HCT116 (cell line): Measurements from ENCODE around the gene NOXO1.

Source experiments
- POLR2A ChIP-seq: IDR thresholded peaks from 2 replicates; pipeline ENCODE4 v1.7.0; 2011; ENCODE audit warnings: borderline replicate concordance; ENCODE audit not compliant: insufficient read depth, insufficient read length; ENCODE audit errors: extremely low read depth
- POLR2AphosphoS5 ChIP-seq: IDR thresholded peaks from 2 replicates; pipeline ENCODE4 v1.6.1; 2011; ENCODE audit warnings: mild to moderate bottlenecking, low read depth, low read length, moderate library complexity
- SP1 ChIP-seq: IDR thresholded peaks from 2 replicates; pipeline ENCODE4 v1.6.1; 2012; ENCODE audit warnings: low read depth
- TF ChIP-seq, protein P1 (sequence below): IDR thresholded peaks from 2 replicates; pipeline ENCODE4 v1.6.1; 2012
- TF ChIP-seq, protein P2 (sequence below), 3 experiments: fragments of 200-600 bp in 1 of 3; sonication (generic) in 1 of 3; IDR thresholded peaks in 2 of 3; conservative IDR thresholded peaks in 1 of 3; 2 replicates each; pipeline ENCODE4 v1.5.1; 2012 to 2017; ENCODE audit warnings: low read depth in 2 of 3, low read length in 2 of 3, antibody characterized with exemption in 1 of 3, borderline replicate concordance in 1 of 3, control low read depth in 1 of 3, mild to moderate bottlenecking in 1 of 3, mixed read lengths in 1 of 3, mixed run types in 1 of 3, moderate library complexity in 1 of 3; ENCODE audit not compliant: insufficient read depth in 1 of 3

DNA sequence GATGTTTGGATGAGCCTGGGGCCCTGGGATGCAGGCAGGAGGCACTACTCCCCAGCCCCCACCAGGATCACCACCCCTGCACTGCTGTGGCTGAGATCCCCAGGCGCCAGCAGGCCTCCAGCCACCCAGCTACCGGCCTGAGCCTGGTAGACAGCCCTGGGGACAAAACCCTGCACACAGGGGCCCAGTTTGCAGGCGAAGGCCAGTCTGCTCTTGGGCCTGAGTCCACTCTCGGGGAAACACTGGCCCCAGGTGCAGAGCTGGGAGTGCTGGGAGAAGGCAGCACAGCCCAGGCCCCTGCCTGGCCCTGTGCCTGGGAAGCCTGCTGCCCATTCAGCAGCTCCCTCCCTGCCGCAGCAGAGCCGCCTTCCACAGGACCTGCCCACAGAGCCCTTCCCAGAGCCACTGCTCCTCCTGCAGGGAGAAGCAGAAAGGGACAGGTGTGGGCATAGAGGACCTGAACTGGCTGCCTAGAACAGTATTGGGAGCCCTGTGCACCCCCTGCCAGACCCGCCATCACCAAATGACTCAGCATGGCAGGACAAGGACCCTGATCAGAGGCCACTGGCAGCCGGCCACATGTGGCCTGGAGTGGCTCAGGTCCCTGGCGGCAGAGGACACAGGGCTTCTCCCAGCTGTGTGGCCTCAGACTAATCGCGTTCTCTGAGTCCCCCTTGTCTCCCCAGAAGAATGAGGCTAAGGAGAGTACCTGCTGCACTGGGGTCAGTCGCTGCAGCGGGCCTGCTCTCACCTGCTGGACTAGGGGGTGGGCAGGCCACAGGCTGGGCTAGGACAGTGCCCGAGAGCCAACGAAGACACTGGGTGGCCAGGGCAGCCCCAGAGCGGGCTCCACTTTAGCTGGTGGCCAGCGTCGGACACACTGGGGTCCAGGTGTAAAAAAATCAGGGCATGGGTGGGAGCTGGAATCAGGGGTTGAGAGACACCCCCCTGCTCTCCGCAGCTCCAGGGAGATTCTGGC is 48.9 kb downstream of the NOXO1 start:
- TF ChIP-seq POLR2A (no peak), SP1 (no peak), POLR2AphosphoS5 (no peak)
- TF ChIP-seq, protein P1, sequence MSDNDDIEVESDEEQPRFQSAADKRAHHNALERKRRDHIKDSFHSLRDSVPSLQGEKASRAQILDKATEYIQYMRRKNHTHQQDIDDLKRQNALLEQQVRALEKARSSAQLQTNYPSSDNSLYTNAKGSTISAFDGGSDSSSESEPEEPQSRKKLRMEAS, result no peak
- TF ChIP-seq, protein P2, sequence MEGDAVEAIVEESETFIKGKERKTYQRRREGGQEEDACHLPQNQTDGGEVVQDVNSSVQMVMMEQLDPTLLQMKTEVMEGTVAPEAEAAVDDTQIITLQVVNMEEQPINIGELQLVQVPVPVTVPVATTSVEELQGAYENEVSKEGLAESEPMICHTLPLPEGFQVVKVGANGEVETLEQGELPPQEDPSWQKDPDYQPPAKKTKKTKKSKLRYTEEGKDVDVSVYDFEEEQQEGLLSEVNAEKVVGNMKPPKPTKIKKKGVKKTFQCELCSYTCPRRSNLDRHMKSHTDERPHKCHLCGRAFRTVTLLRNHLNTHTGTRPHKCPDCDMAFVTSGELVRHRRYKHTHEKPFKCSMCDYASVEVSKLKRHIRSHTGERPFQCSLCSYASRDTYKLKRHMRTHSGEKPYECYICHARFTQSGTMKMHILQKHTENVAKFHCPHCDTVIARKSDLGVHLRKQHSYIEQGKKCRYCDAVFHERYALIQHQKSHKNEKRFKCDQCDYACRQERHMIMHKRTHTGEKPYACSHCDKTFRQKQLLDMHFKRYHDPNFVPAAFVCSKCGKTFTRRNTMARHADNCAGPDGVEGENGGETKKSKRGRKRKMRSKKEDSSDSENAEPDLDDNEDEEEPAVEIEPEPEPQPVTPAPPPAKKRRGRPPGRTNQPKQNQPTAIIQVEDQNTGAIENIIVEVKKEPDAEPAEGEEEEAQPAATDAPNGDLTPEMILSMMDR (IDR thresholded peaks at IDR 0.05 in 2 of 3, conservative IDR thresholded peaks at IDR 0.05 in 1 of 3; ENCODE audit: borderline replicate concordance in 1 of 3, insufficient read depth in 1 of 3, low read depth in 2 of 3, low read length in 2 of 3), result peak; percentile 42 to 55 (median 45); a peak in 4 of 6 replicates
